DND-41 (cell line): ENCODE measurements around the gene NHERF2.

Source experiments
- CTCF ChIP-seq: IDR thresholded peaks from 2 replicates; pipeline ENCODE4 v1.5.1; 2012; ENCODE audit warnings: borderline replicate concordance, low read length, moderate library complexity, mild to moderate bottlenecking; ENCODE audit not compliant: poor library complexity, severe bottlenecking; ENCODE audit errors: extremely low read depth
- EZH2 ChIP-seq: IDR thresholded peaks from 3 replicates; pipeline ENCODE4 v1.6.1; 2012; ENCODE audit warnings: borderline replicate concordance, low read depth, mild to moderate bottlenecking, moderate library complexity, low read length, inconsistent platforms; ENCODE audit not compliant: severe bottlenecking

DNA sequence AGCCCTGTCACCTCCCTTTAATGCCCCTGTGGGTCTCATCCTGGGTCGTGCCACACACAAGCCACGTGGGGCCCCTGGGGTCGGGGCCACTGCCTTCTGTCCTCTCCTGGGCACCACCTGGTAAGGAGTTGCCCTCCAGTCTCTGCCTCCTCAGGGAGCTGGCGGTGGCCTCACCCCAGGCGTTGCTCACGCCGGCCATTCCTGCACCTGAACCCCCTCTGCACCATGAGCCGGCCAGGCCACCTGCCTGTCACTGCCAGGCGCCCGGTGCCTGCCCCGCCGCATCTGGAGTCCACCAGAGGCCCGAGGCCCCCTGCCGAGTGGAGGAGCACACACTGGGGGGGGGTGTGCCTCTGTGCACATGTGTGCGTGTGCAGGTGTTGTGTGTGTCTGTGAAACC, 10.4 kb downstream of the NHERF2 start:
- TF ChIP-seq CTCF, result no peak
- TF ChIP-seq EZH2, result no peak
